Stimulated activated CD8-positive, alpha-beta memory T cell treated with anti-CD3 and anti-CD28 coated beads, Interleukin-2, amount 100 ng/mL, for 48 hours (primary cell): ENCODE results near the gene EFR3B.

Experiments
- DNase-seq, 2 donors: peaks; one replicate each; pipeline ENCODE4 v3.0.0-alpha.2; 2020; ENCODE audit warnings: low read depth in 2 of 2

The EFR3B gene

GRCh38 chr2:25072606-25073005 is 30.7 kb downstream of the EFR3B start:
- DNase-seq = no peak

- no peak for DNase-seq
Measured at GRCh38 chr2:25073025-25073424, 31.1 kb downstream of the EFR3B start.

DNA sequence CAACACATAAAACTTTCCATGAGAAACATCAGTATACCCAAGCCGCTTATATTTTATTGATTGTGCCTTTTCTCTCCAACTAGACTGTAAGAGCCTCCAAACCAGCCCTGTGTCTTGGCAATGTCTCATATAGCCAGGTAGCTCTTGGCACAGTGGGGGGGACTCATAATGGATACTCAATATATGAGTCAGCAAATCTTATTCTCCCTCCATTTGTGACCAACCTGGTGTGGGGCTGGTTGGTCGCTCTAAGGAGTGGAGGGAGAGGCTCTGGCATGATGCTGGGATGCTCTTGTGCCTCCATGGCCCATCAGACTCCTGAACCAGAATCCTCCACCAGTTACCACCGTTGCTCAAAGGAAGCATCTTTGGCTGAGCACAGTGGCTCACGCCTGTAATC is 32.0 kb downstream of the EFR3B start:
- DNase-seq = no peak

- DNase-seq = no peak
Measured at GRCh38 chr2:25074826-25075225, 33.0 kb downstream of the EFR3B start.

DNA sequence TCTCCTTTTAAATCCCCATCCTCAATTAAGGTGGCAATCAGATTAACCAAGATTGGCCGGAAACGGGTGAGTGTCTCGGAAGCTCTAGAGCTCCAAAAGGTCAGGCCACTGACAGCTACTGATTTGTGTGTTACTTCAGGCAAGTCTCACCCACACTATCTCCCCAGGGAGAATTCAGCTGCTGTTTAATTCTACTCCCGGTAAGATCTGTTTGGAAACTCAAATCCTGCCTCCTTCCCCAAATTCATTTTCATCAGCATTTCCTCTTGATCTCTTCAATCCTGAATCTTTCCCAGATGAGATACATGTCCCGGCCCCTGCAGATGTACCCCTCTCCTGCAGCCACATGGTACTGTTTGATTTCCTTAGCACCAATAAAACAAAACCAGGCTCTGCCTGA is 34.9 kb downstream of the EFR3B start:
- no peak for DNase-seq

DNA sequence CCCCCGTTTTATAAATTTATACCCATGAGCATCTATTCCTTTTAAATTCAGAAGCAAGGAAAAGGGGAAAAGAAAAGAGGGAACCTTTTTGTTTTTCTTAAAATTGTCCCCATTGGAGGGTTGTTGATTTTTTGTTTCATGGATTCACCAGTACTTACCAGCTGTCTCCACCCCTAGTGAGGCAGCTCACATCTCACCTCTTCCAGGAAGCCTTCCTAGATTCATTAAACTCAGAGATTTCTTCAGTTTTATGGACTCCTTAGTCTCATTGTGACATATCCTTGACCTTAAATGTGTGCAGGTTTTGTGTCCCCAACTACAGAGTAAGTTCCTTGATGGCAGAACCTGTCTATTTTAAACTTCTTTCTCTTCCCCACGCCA is 35.9 kb downstream of the EFR3B start:
- DNase-seq = no peak

GRCh38 chr2:25078170-25079049 is 36.5 kb downstream of the EFR3B start:
- no peak for DNase-seq

DNA sequence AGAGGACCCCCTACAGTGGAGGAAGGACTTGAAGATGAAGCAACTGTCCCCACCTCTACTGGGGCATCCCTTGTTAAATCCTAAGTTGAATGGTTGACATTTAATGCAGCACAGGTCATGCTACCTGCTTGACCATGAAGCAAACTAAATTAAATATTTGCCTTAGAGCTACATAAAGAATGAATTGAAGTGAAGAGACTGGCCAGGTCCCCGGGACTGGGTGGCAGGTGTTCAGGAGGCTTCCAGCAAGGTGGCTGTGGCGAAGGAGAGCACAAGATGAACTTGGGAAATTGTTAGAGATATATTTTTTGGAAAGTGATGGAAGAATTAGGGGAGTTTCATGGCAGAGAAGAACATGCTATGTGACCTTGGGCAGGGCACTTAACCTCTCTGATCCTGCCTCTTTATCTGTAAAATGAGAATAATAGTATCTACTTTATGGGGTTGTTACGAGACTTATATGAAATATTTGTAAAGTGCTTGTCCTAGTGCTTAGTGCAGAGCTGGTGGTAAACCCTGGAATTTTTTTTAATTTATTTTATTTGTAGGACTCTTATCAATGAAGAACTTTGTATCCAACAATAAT is 37.3 kb downstream of the EFR3B start:
- DNase-seq = no peak

GRCh38 chr2:25081237-25081790 is 39.4 kb downstream of the EFR3B start:
- DNase-seq = no peak

- DNase-seq = no peak
Measured at GRCh38 chr2:25082002-25082622, 40.2 kb downstream of the EFR3B start.

GRCh38 chr2:25085761-25086560 is 44.1 kb downstream of the EFR3B start:
- DNase-seq = no peak

DNA sequence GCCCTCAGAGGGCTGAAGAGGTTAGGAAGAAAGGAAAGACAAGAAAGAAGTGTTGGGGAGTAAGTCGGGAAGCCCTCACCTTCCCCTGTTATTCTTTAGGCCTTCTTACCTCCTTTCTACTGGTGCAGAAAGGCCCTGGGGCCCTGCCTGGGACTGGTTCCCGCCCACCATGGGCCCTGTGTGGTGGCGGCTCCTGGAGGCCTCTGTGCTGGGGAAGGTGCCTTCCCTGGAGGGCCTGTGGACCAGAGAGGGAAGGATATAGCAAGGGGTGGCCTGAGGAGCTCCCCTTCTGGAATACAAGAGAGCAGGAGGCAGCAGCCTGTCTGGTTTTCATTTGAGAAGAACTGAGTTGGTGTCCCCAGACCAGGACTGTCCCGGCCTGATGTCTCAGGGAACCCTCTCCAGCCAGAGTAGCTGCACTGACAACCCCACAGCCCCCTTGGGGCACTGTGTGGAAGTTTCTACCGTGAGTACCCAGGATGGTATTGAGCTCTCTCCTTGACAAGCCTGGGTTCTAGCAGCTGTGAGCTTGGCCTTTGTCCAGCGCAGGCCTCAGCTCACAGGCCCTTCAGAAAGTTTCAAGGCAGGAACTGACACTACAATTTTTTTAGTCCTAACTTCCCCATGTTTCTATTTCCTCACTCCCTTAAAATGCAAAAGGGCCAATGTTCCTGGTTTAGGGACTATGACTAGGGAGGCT is 47.1 kb downstream of the EFR3B start:
- DNase-seq = no peak

GRCh38 chr2:25089605-25090315 is 47.9 kb downstream of the EFR3B start:
- DNase-seq = no peak

DNA sequence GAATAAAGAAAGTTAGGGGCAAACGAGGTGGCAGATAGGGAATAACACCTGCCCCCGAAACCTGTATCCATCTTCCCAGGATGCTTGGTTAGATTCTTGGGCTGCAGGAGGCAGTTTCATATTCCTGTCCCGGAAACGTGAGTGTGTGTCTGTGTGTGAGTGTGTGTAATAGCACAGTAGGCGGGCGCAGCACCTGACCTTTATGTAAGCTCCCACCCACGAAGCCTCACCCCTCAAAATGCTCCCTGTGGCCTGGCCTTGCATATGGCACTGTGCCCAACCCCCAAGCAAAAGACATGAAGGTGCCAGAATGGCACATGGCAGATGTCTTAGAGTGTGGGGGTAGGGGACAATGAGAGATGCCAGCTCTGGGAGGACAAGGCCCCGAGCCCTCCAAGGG is 48.9 kb downstream of the EFR3B start:
- no peak for DNase-seq

- no peak for DNase-seq
Measured at GRCh38 chr2:25091265-25091664, 49.4 kb downstream of the EFR3B start.

GRCh38 chr2:25098056-25098455 is 56.2 kb downstream of the EFR3B start:
- DNase-seq = no peak

GRCh38 chr2:25098670-25099486 is 57.0 kb downstream of the EFR3B start:
- DNase-seq = no peak

- peak in 1 of 2 donors; percentile 24 for DNase-seq
Measured at GRCh38 chr2:25102352-25102751, 60.5 kb downstream of the EFR3B start.

- no peak for DNase-seq
Measured at GRCh38 chr2:25103287-25103871, 61.5 kb downstream of the EFR3B start.
